OCI-LY3 (cell line): ENCODE data around the gene GOLT1A.

Experiments used
- CTCF ChIP-seq: fragments of 200-600, 300-600 bp; sonication (generic); IDR thresholded peaks from 2 replicates; pipeline ENCODE4 v1.5.1; 2014; ENCODE audit warnings: antibody characterized with exemption, low read length, low read depth
- EZH2phosphoT487 ChIP-seq: fragments of 200-600 bp; shearing (Covaris generic); IDR thresholded peaks from 2 replicates; pipeline ENCODE4 v1.6.1; 2018; ENCODE audit warnings: antibody characterized with exemption, mixed run types, low read depth

DNA sequence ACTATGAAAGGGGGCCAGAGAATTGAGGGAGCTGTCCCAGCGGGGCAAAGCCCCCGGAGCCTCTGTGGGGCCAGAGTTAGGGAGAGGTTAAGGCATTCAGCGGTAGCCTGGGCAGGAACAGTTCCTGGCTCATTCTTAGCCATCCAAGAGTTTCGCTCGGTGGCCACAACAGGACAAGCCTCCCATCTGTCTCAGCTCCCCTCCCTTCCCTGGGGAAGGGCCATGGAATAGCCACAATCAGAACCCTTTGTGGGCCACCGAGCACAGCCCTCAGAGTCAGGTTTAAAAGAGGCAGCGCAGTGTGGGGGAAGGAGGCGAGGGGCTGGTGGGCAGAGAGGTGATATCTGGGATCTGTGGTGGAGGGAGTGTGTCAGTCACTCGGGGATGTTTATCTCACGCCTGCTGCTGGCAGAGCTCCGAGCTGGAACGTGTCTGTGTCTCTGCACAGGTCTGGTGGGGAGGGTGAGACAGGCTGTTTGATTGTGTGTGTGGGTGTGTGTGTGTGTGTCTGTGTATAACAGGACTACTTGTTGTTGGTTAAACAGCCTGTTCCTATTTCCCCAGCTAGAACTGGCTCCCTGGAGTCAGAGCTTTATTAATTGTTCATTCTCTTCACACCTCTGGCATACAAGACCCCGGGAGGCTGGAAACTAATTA, 49.6 kb upstream of the GOLT1A start:
- TF ChIP-seq CTCF: no peak
- TF ChIP-seq EZH2phosphoT487: no peak
